H1 (cell line): ENCODE results near the gene MITF. TPM values are rescaled to one million over a fixed set of nuclear protein-coding genes. Genes with fewer than 3 reads are reported as not detected.

Experiments
- CTCF ChIA-PET: fragments of 300-600 bp; sonication (Branson Sonifier 250); formaldehyde crosslinking; loops from one replicate; lab custom pipeline; 2021; ENCODE audit not compliant: partially characterized antibody; lab: Charles Lee
- POLR2A ChIA-PET: fragments of 300-600 bp; sonication (Branson Sonifier 250); formaldehyde crosslinking; loops from one replicate; lab custom pipeline; 2021; ENCODE audit warnings: inconsistent platforms; ENCODE audit not compliant: partially characterized antibody; lab: Charles Lee
- DNase-seq, 2 experiments: peaks; one replicate each; pipeline versions ENCODE4 v3.0.0 to v3.0.0-alpha.2; 2010 to 2022; ENCODE audit warnings: low spot score in 2 of 2, low read depth in 1 of 2, mixed read lengths in 1 of 2
- FAIRE-seq: peaks from 2 replicates; lab custom pipeline; 2011; peaks lifted over from hg19 to GRCh38; lab: Jason Lieb, UNC
- H2AFZ ChIP-seq: 2 replicates; pipeline ENCODE4 v1.8.1; 2012; ENCODE audit warnings: low read length, inconsistent platforms
- H2AK5ac ChIP-seq: 2 replicates; pipeline ENCODE4 v1.6.1; 2013; ENCODE audit warnings: low read depth, low read length
- H2BK120ac ChIP-seq: replicated peaks from 2 replicates; pipeline ENCODE3; 2013; ENCODE audit warnings: low read depth, low read length, inconsistent platforms
- H2BK12ac ChIP-seq: 2 replicates; pipeline ENCODE4 v1.6.1; 2013; ENCODE audit warnings: low read depth, low read length
- H2BK15ac ChIP-seq: 2 replicates; pipeline ENCODE4 v1.6.1; 2013; ENCODE audit warnings: low read length
- H2BK20ac ChIP-seq: 2 replicates; pipeline ENCODE4 v1.6.1; 2013; ENCODE audit warnings: low read length
- H2BK5ac ChIP-seq: 2 replicates; pipeline ENCODE4 v1.6.1; 2013; ENCODE audit warnings: low read depth, low read length
- H3K14ac ChIP-seq: 2 replicates; pipeline ENCODE4 v1.6.1; 2013; ENCODE audit warnings: inconsistent platforms; ENCODE audit not compliant: insufficient read length
- H3K18ac ChIP-seq: 2 replicates; pipeline ENCODE4 v1.6.1; 2013; ENCODE audit warnings: low read length; ENCODE audit errors: extremely low read depth
- H3K23ac ChIP-seq: 2 replicates; pipeline ENCODE4 v1.6.1; 2013; ENCODE audit warnings: inconsistent platforms; ENCODE audit not compliant: insufficient read length
- H3K23me2 ChIP-seq: 2 replicates; pipeline ENCODE4 v1.6.1; 2013; ENCODE audit warnings: low read depth, low read length
- H3K27ac ChIP-seq: 2 replicates; pipeline ENCODE4 v1.6.1; 2011; ENCODE audit warnings: low read depth, low read length, inconsistent platforms
- H3K27me3 ChIP-seq, 4 experiments: replicated peaks in 1 of 4; 1 replicate in 1 of 4; 2 replicates in 3 of 4; pipeline versions ENCODE4 v1.6.1 to v1.8.1; 2011 to 2013; ENCODE audit warnings: low read length in 3 of 4, mild to moderate bottlenecking in 3 of 4, inconsistent platforms in 2 of 4, mixed read lengths in 2 of 4, moderate library complexity in 1 of 4; ENCODE audit not compliant: control insufficient read depth in 3 of 4, insufficient read depth in 3 of 4; ENCODE audit errors: extremely low read depth in 1 of 4
- H3K36me3 ChIP-seq, 4 experiments: 2 replicates each; pipeline versions ENCODE4 v1.6.1 to v1.8.1; 2011 to 2013; ENCODE audit warnings: mild to moderate bottlenecking in 4 of 4, low read length in 3 of 4, moderate library complexity in 2 of 4, control low read depth in 1 of 4, inconsistent platforms in 1 of 4; ENCODE audit not compliant: insufficient read depth in 4 of 4, control insufficient read depth in 2 of 4
- H3K4ac ChIP-seq: replicated peaks from 2 replicates; pipeline ENCODE3; 2013; ENCODE audit warnings: low read length, low read depth, mixed read lengths, inconsistent platforms; ENCODE audit not compliant: insufficient read length
- H3K4me1 ChIP-seq, 4 experiments: replicated peaks in 1 of 4; 1 replicate in 1 of 4; 2 replicates in 3 of 4; pipeline versions ENCODE4 v1.6.1 to v1.8.1; 2011 to 2013; ENCODE audit warnings: low read length in 3 of 4, inconsistent platforms in 2 of 4, mixed read lengths in 1 of 4; ENCODE audit not compliant: insufficient read depth in 4 of 4, control insufficient read depth in 3 of 4
- H3K4me2 ChIP-seq, 2 experiments: 2 replicates each; pipeline versions ENCODE4 v1.6.1 to v1.8.1; 2011 to 2013; ENCODE audit warnings: low read depth in 2 of 2, low read length in 2 of 2, control low read depth in 1 of 2, inconsistent platforms in 1 of 2, mild to moderate bottlenecking in 1 of 2; ENCODE audit not compliant: insufficient read depth in 1 of 2
- H3K4me3 ChIP-seq, 4 experiments: fragments of 200-600, 300-600 bp in 1 of 4; sonication (generic), shearing (Covaris generic), sonication (Bioruptor Twin) in 1 of 4; 2 replicates each; pipeline versions ENCODE4 v1.5.1 to v1.8.1; 2011 to 2016; ENCODE audit warnings: low read length in 4 of 4, low read depth in 3 of 4, control low read depth in 2 of 4, inconsistent platforms in 2 of 4, mild to moderate bottlenecking in 2 of 4, mixed read lengths in 1 of 4, moderate library complexity in 1 of 4; ENCODE audit not compliant: insufficient read depth in 2 of 4; ENCODE audit errors: extremely low read depth in 1 of 4
- H3K56ac ChIP-seq: replicated peaks from 2 replicates; pipeline ENCODE3; 2013; ENCODE audit warnings: low read depth, mild to moderate bottlenecking, mixed read lengths, low read length, inconsistent platforms; ENCODE audit not compliant: insufficient read length
- H3K79me1 ChIP-seq: 2 replicates; pipeline ENCODE4 v1.6.1; 2013; ENCODE audit warnings: low read depth, low read length, control low read depth
- H3K79me2 ChIP-seq, 2 experiments: 2 replicates each; pipeline versions ENCODE4 v1.6.1 to v1.8.1; 2012 to 2013; ENCODE audit warnings: low read length in 2 of 2, mild to moderate bottlenecking in 2 of 2, inconsistent platforms in 1 of 2; ENCODE audit not compliant: insufficient read depth in 2 of 2, control insufficient read depth in 1 of 2
- H3K9ac ChIP-seq, 4 experiments: replicated peaks in 1 of 4; 1 replicate in 1 of 4; 2 replicates in 3 of 4; pipeline versions ENCODE4 v1.6.1 to v1.8.1; 2011 to 2013; ENCODE audit warnings: low read depth in 3 of 4, low read length in 3 of 4, control low read depth in 2 of 4, mild to moderate bottlenecking in 2 of 4, moderate library complexity in 2 of 4, inconsistent platforms in 1 of 4; ENCODE audit errors: extremely low read depth in 1 of 4
- H3K9me3 ChIP-seq, 2 experiments: 2 replicates each; pipeline versions ENCODE4 v1.6.1 to v1.8.1; 2012 to 2013; ENCODE audit warnings: mild to moderate bottlenecking in 2 of 2, moderate library complexity in 2 of 2, control low read depth in 1 of 2, inconsistent platforms in 1 of 2, low read depth in 1 of 2, low read length in 1 of 2, mixed read lengths in 1 of 2; ENCODE audit not compliant: insufficient read depth in 2 of 2
- H4K20me1 ChIP-seq, 2 experiments: replicated peaks in 1 of 2; 2 replicates each; pipeline versions ENCODE3 to v1.8.1; 2011 to 2013; ENCODE audit warnings: inconsistent platforms in 2 of 2, low read length in 2 of 2, mild to moderate bottlenecking in 1 of 2; ENCODE audit not compliant: insufficient read depth in 2 of 2, control insufficient read depth in 1 of 2
- H4K5ac ChIP-seq: 2 replicates; pipeline ENCODE4 v1.6.1; 2013; ENCODE audit warnings: low read length, low read depth, mixed read lengths, inconsistent platforms; ENCODE audit not compliant: insufficient read length
- H4K8ac ChIP-seq: 2 replicates; pipeline ENCODE4 v1.8.0; 2013; ENCODE audit warnings: mild to moderate bottlenecking, moderate library complexity, low read length, inconsistent platforms; ENCODE audit not compliant: insufficient read depth; ENCODE audit errors: extremely low read depth
- H4K91ac ChIP-seq: replicated peaks from 2 replicates; pipeline ENCODE3; 2013; ENCODE audit warnings: low read length, mixed read lengths, inconsistent platforms; ENCODE audit not compliant: insufficient read length
- BCL11A ChIP-seq, 2 experiments: IDR thresholded peaks; one replicate each; pipeline ENCODE4 v1.6.1; 2011; ENCODE audit warnings: low read depth in 2 of 2, low read length in 2 of 2, mild to moderate bottlenecking in 2 of 2
- RFX5 ChIP-seq: IDR thresholded peaks from 2 replicates; pipeline ENCODE4 v1.6.1; 2011; ENCODE audit warnings: low read depth, low read length, improper control_type of control experiment, borderline replicate concordance
- WGBS, 2 experiments: shearing (Covaris generic) in 1 of 2; methylation state at CpG; one replicate each; pipeline versions ENCODE4 v1.1.6 to v1.1.7; 2013 to 2015; ENCODE audit warnings: low lambda C conversion rate in 2 of 2, mixed read lengths in 2 of 2, inconsistent platforms in 1 of 2, low coverage in 1 of 2, missing lambda C conversion rate in 1 of 2; ENCODE audit not compliant: insufficient replicate concordance in 2 of 2, insufficient coverage in 1 of 2, insufficient read length in 1 of 2; ENCODE audit errors: extremely low coverage in 1 of 2, missing lambda C conversion rate in 1 of 2; 5-methylcytosine and 5-hydroxymethylcytosine counted together
- polyA plus RNA-seq, 7 experiments: library from polyadenylated mRNA; depleted of rRNA in 3 of 7; stranded (reverse) in 5 of 7; unstranded in 2 of 7; fragments of >200 nt in 5 of 7; fragments of 200-250 nt in 2 of 7; gene quantifications; 1 replicate in 5 of 7; 2 replicates in 1 of 7; 4 replicates in 1 of 7; pipeline versions ENCODE4 v1.2.1 to v1.2.3, GENCODE V29; 2011 to 2013; ENCODE audit warnings: missing spikeins in 2 of 7, mixed read lengths in 2 of 7
- total RNA-seq: library from RNA; stranded (reverse); fragmentation: NEBNext Ultra II Directional; extraction: Animal tissue kit (Norgen Biotek cat#: 25700); gene quantifications from 2 replicates; pipeline ENCODE4 v1.2.1, GENCODE V29; 2021

MITF gene
- total and polyA plus RNA-seq, 2 of the 8 experiments (the other 6 are each of a cell fraction or from before 2014, with no cell fraction given): 0.53 to 1.4 TPM

- Histone ChIP-seq H4K5ac (no peak overlapping the region), H3K9me3 (no peaks in the 10 kb centered on the region), H2AFZ (no peak overlapping the region), H3K4me2 (no peak overlapping the region), H3K4me1 (no peaks in the 10 kb centered on the region), H3K14ac (no peak overlapping the region), H3K18ac (no peak overlapping the region), H4K8ac (no peak overlapping the region), H3K79me1 (no peaks in the 10 kb centered on the region), H3K27ac (no peak overlapping the region), H2BK12ac (no peak overlapping the region), H3K4ac (no peak overlapping the region), H4K91ac (no peak overlapping the region), H3K9ac (no peak overlapping the region), H2BK20ac (no peak overlapping the region), H3K23me2 (no peaks in the 10 kb centered on the region), H2BK120ac (no peak overlapping the region), H2BK15ac (no peak overlapping the region), H3K79me2 (no peaks in the 10 kb centered on the region), H3K27me3 (no peaks in the 10 kb centered on the region), H3K4me3 (no peak overlapping the region), H3K56ac (no peak overlapping the region), H3K36me3 (no peaks in the 10 kb centered on the region), H2BK5ac (no peak overlapping the region), H2AK5ac (no peak overlapping the region), H3K23ac (no peak overlapping the region), H4K20me1 (no peaks in the 10 kb centered on the region)
- CTCF ChIA-PET: no interaction called here
- DNase-seq (no peak), FAIRE-seq (no peak)
- POLR2A ChIA-PET: no interaction called here
- WGBS, 2 experiments: 83% methylated on average over 2 of the region's 2 CpGs; no CpG with 5 or more reads in 1 of the 2 experiments
- TF ChIP-seq BCL11A (IDR thresholded peaks at IDR 0.05; ENCODE audit: low read depth in 2 of 2, low read length in 2 of 2) (no peak), RFX5 (no peak)
These were observed 127.9 kb downstream of the MITF start for GRCh38 chr3:69866988-69867720.
